ENCODE measurements around the gene IFITM5.

IFITM5 gene

GRCh38 chr11:267491-267994 is 31.8 kb downstream of the IFITM5 start:
- DNase-seq (ENCODE audit: low read depth in 2 of 2) = no peak

- DNase-seq (ENCODE audit: low read depth in 2 of 2) = no peak
Observed at GRCh38 chr11:266676-267439, 32.5 kb downstream of the IFITM5 start.

- DNase-seq (ENCODE audit: low read depth in 2 of 2) = no peak
Observed at GRCh38 chr11:261624-262023, 37.7 kb downstream of the IFITM5 start.

- no peak for DNase-seq (ENCODE audit: low read depth in 2 of 2)
Observed at GRCh38 chr11:259413-259812, 39.9 kb downstream of the IFITM5 start.

GRCh38 chr11:257766-258493 is 41.4 kb downstream of the IFITM5 start:
- no peak for DNase-seq (ENCODE audit: low read depth in 2 of 2)

- no peak for DNase-seq (ENCODE audit: low read depth in 2 of 2)
Observed at GRCh38 chr11:256952-257737, 42.2 kb downstream of the IFITM5 start.

GRCh38 chr11:255816-256215 is 43.5 kb downstream of the IFITM5 start:
- DNase-seq (ENCODE audit: low read depth in 2 of 2) = no peak

- no peak for DNase-seq (ENCODE audit: low read depth in 2 of 2)
Observed at GRCh38 chr11:255176-255575, 44.1 kb downstream of the IFITM5 start.

- DNase-seq (ENCODE audit: low read depth in 2 of 2) = no peak
Observed at GRCh38 chr11:253886-254270, 45.4 kb downstream of the IFITM5 start.

GRCh38 chr11:253160-253885 is 46.0 kb downstream of the IFITM5 start:
- no peak for DNase-seq (ENCODE audit: low read depth in 2 of 2)

GRCh38 chr11:252666-253065 is 46.7 kb downstream of the IFITM5 start:
- DNase-seq (ENCODE audit: low read depth in 2 of 2) = no peak

GRCh38 chr11:251550-251949 is 47.8 kb downstream of the IFITM5 start:
- no peak for DNase-seq (ENCODE audit: low read depth in 2 of 2)

GRCh38 chr11:250740-251299 is 48.5 kb downstream of the IFITM5 start:
- peak; percentile 65 to 67 for DNase-seq (ENCODE audit: low read depth in 2 of 2)

GRCh38 chr11:250274-250673 is 49.1 kb downstream of the IFITM5 start:
- no peak for DNase-seq (ENCODE audit: low read depth in 2 of 2)

- no peak for DNase-seq (ENCODE audit: low read depth in 2 of 2)
Observed at GRCh38 chr11:249062-249461, 50.3 kb downstream of the IFITM5 start.

Measured in stimulated activated CD4-positive, alpha-beta T cell treated with anti-CD3 and anti-CD28 coated beads, Interleukin-1b, Interleukin-23, amount 100 ng/mL, for 1 hour (primary cell).